H1 (cell line): ENCODE measurements around the gene CCNI. TPM values are rescaled to one million over a fixed set of nuclear protein-coding genes. Genes with fewer than 3 reads are reported as not detected.

Experiments
- CHD7 ChIP-seq: fragments of 300-600 bp; sonication (generic); IDR thresholded peaks from 2 replicates; pipeline ENCODE4 v1.7.1; 2012; ENCODE audit warnings: low read length, moderate library complexity, mild to moderate bottlenecking, inconsistent platforms; ENCODE audit not compliant: insufficient replicate concordance
- polyA plus RNA-seq, 7 experiments: library from polyadenylated mRNA; depleted of rRNA in 3 of 7; stranded (reverse) in 5 of 7; unstranded in 2 of 7; fragments of >200 nt in 5 of 7; fragments of 200-250 nt in 2 of 7; gene quantifications; 1 replicate in 5 of 7; 2 replicates in 1 of 7; 4 replicates in 1 of 7; pipeline versions ENCODE4 v1.2.1 to v1.2.3, GENCODE V29; 2011 to 2013; ENCODE audit warnings: missing spikeins in 2 of 7, mixed read lengths in 2 of 7
- total RNA-seq: library from RNA; stranded (reverse); fragmentation: NEBNext Ultra II Directional; extraction: Animal tissue kit (Norgen Biotek cat#: 25700); gene quantifications from 2 replicates; pipeline ENCODE4 v1.2.1, GENCODE V29; 2021

CCNI gene
- total and polyA plus RNA-seq, 2 of the 8 experiments (the other 6 are each of a cell fraction or from before 2014, with no cell fraction given) = 97.8 to 234 TPM

- TF ChIP-seq CHD7 = no peak
Observed at GRCh38 chr4:77079281-77079680, 3.5 kb upstream of the CCNI start (continued).
